HUDEP-2 (cell line): Measurements from ENCODE around the gene TBC1D2.

ENCODE experiments used
- DNase-seq, 76 experiments: peaks; one replicate each; lab custom pipeline; 2025; ENCODE audit not compliant: unreplicated experiment in 76 of 76; lab: John Stamatoyannopoulos, UW

The TBC1D2 gene

GRCh38 chr9:98175028-98175569 is 80.3 kb downstream of the TBC1D2 start:
- no peak for DNase-seq

- peak in 70 of 76 experiments; percentile 11 to 85 (median 53) for DNase-seq
Observed at GRCh38 chr9:98174502-98174918, 80.9 kb downstream of the TBC1D2 start.

- no peak for DNase-seq
Observed at GRCh38 chr9:98173181-98173580, 82.3 kb downstream of the TBC1D2 start.

- no peak for DNase-seq
Observed at GRCh38 chr9:98172604-98173003, 82.8 kb downstream of the TBC1D2 start.

- DNase-seq = no peak
Observed at GRCh38 chr9:98171176-98171925, 84.1 kb downstream of the TBC1D2 start.

- peak in 41 of 76 experiments; percentile 6 to 73 (median 26) for DNase-seq
Observed at GRCh38 chr9:98168941-98169488, 86.4 kb downstream of the TBC1D2 start.

- DNase-seq = no peak
Observed at GRCh38 chr9:98168153-98168780, 87.2 kb downstream of the TBC1D2 start.

GRCh38 chr9:98164912-98165311 is 90.5 kb downstream of the TBC1D2 start:
- no peak for DNase-seq

GRCh38 chr9:98162613-98163012 is 92.8 kb downstream of the TBC1D2 start:
- DNase-seq = no peak

- DNase-seq = no peak
Observed at GRCh38 chr9:98161851-98162250, 93.6 kb downstream of the TBC1D2 start.

- no peak for DNase-seq
Observed at GRCh38 chr9:98159790-98160189, 95.7 kb downstream of the TBC1D2 start.

GRCh38 chr9:98159301-98159700 is 96.1 kb downstream of the TBC1D2 start:
- no peak for DNase-seq

GRCh38 chr9:98158071-98158831 is 97.2 kb downstream of the TBC1D2 start:
- DNase-seq = peak in 3 of 76 experiments; percentile 4 to 11 (median 5)

GRCh38 chr9:98157372-98157771 is 98.1 kb downstream of the TBC1D2 start:
- no peak for DNase-seq

- DNase-seq = no peak
Observed at GRCh38 chr9:98154678-98155077, 100.8 kb downstream of the TBC1D2 start.

- DNase-seq = no peak
Observed at GRCh38 chr9:98152526-98152925, 102.9 kb downstream of the TBC1D2 start.

- no peak for DNase-seq
Observed at GRCh38 chr9:98150721-98151120, 104.7 kb downstream of the TBC1D2 start.

GRCh38 chr9:98150164-98150563 is 105.3 kb downstream of the TBC1D2 start:
- no peak for DNase-seq

- no peak for DNase-seq
Observed at GRCh38 chr9:98149422-98149821, 106.0 kb downstream of the TBC1D2 start.
